ENCODE measurements around the gene HOXA4.

The HOXA4 gene

DNA sequence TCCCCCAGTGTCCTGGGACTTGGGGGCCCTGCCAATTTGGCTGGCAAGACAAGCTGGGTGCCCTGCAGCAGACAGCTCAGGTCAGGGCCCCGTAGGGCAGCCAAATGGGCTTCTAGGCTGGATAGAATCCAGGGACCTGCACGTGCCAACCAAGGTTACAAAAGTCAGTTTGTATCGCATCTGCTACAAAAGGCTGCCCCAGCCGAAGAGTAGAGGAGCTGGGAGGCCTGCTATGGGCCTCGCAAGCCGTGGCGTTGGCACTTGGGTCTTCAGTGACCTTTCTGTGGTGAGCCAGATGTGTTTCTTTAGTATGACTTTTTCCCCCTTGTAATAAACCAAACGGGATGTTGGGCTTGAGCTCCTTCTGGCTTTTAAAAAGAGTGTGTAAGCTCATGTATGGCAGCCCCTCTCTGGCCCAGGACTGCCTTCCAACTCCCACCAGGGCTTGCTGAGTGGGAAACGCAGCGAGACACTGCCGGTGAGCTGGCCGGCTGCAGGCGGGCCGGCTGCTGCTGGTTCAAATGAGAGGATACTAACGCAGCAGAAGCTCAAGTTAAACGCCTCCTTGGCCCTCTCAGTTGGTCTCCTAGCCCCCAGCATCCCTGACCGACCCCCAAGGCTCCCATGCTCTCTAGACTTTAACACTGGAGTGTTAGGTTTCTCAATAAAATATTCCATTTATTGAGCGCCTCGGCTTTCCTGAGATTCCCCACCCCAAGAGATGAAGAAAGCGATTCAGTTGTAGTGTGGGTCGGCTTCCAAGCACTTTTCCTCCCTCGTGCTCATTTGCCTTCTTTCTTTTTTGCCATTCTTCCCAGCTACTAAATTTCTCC lies 46.6 kb upstream of the HOXA4 start:
- H2AK5ac ChIP-seq (ENCODE audit: low read length), result no peak overlapping the region
- H3K79me1 ChIP-seq (ENCODE audit: low read length), result no peaks in the 10 kb centered on the region
- H3K56ac ChIP-seq (ENCODE audit: low read length), result no peak overlapping the region
- no peak overlapping the region for H3K9ac ChIP-seq (ENCODE audit: low read length)
- H2BK5ac ChIP-seq (ENCODE audit: low read length), result no peak overlapping the region
- H2BK15ac ChIP-seq (replicated peaks; ENCODE audit: low read depth), result no peak overlapping the region
- no peaks in the 10 kb centered on the region for H3K36me3 ChIP-seq (ENCODE audit: control insufficient read depth, insufficient read depth, low read length)
- no peaks in the 10 kb centered on the region for H3K79me2 ChIP-seq (ENCODE audit: control insufficient read depth, insufficient read depth, low read length)
- no peak overlapping the region for H4K5ac ChIP-seq (ENCODE audit: low read length)
- no CpG with 5 or more reads among the region's 22 CpGs for WGBS (ENCODE audit: extremely low coverage, insufficient coverage, low lambda C conversion rate)
- no peak for DNase-seq
- no peak overlapping the region for H3K23ac ChIP-seq (ENCODE audit: low read length)
- H3K27me3 ChIP-seq (ENCODE audit: insufficient read depth, low read length, poor library complexity), result peaks cover 93% of the 10 kb centered on the region
- no peak overlapping the region for H3K4me3 ChIP-seq (ENCODE audit: low read length)
- no peak overlapping the region for H2BK120ac ChIP-seq (ENCODE audit: low read depth, low read length)
- no peaks in the 10 kb centered on the region for H3K4me1 ChIP-seq (ENCODE audit: control insufficient read depth, low read depth, low read length)
- H4K8ac ChIP-seq (ENCODE audit: low read depth, low read length), result no peak overlapping the region
- no peak overlapping the region for H3K18ac ChIP-seq (ENCODE audit: low read length)
- H3K4me2 ChIP-seq (ENCODE audit: low read length), result no peak overlapping the region
- H3K27ac ChIP-seq (ENCODE audit: low read depth, low read length), result no peak overlapping the region
- no peak overlapping the region for H3K4ac ChIP-seq (ENCODE audit: low read depth, low read length)

DNA sequence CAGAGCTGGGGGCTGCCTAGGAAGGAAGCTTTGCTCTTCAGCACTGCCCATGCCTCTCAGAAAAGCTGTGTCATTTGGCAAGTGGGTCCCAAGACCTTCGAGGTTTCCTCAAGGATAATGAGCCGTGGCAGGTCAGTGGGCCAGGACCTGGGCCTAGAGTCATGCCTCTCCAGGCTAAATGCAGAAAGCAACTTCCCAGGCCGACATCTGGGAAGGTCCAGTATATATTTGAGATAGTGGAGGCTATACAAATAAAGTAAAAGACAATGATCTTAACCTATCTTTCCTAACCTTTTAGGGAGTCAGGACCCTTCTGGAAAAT lies 45.9 kb upstream of the HOXA4 start:
- H3K36me3 ChIP-seq (ENCODE audit: control insufficient read depth, insufficient read depth, low read length), result no peaks in the 10 kb centered on the region
- H3K4me2 ChIP-seq (ENCODE audit: low read length), result no peak overlapping the region
- H3K18ac ChIP-seq (ENCODE audit: low read length), result no peak overlapping the region
- no peak overlapping the region for H3K4ac ChIP-seq (ENCODE audit: low read depth, low read length)
- no peak overlapping the region for H2BK15ac ChIP-seq (replicated peaks; ENCODE audit: low read depth)
- H3K27me3 ChIP-seq (ENCODE audit: insufficient read depth, low read length, poor library complexity), result peaks cover 93% of the 10 kb centered on the region
- no peak overlapping the region for H2BK5ac ChIP-seq (ENCODE audit: low read length)
- no peaks in the 10 kb centered on the region for H3K79me1 ChIP-seq (ENCODE audit: low read length)
- no peak overlapping the region for H3K56ac ChIP-seq (ENCODE audit: low read length)
- no peak overlapping the region for H3K9ac ChIP-seq (ENCODE audit: low read length)
- H2AK5ac ChIP-seq (ENCODE audit: low read length), result no peak overlapping the region
- no peaks in the 10 kb centered on the region for H3K4me1 ChIP-seq (ENCODE audit: control insufficient read depth, low read depth, low read length)
- DNase-seq, result no peak
- no peak overlapping the region for H3K4me3 ChIP-seq (ENCODE audit: low read length)
- no peak overlapping the region for H4K8ac ChIP-seq (ENCODE audit: low read depth, low read length)
- H2BK120ac ChIP-seq (ENCODE audit: low read depth, low read length), result no peak overlapping the region
- WGBS (ENCODE audit: extremely low coverage, insufficient coverage, low lambda C conversion rate), result no CpG with 5 or more reads among the region's 3 CpGs
- H4K5ac ChIP-seq (ENCODE audit: low read length), result no peak overlapping the region
- H3K23ac ChIP-seq (ENCODE audit: low read length), result peak overlapping the region; percentile 31
- no peaks in the 10 kb centered on the region for H3K79me2 ChIP-seq (ENCODE audit: control insufficient read depth, insufficient read depth, low read length)
- H3K27ac ChIP-seq (ENCODE audit: low read depth, low read length), result no peak overlapping the region

- no peak overlapping the region for H4K8ac ChIP-seq (ENCODE audit: low read depth, low read length)
- H3K27me3 ChIP-seq (ENCODE audit: insufficient read depth, low read length, poor library complexity), result peaks cover 95% of the 10 kb centered on the region
- H3K23ac ChIP-seq (ENCODE audit: low read length), result peak overlapping the region; percentile 31
- H4K5ac ChIP-seq (ENCODE audit: low read length), result no peak overlapping the region
- no peaks in the 10 kb centered on the region for H3K36me3 ChIP-seq (ENCODE audit: control insufficient read depth, insufficient read depth, low read length)
- no peak overlapping the region for H3K56ac ChIP-seq (ENCODE audit: low read length)
- H3K4me2 ChIP-seq (ENCODE audit: low read length), result no peak overlapping the region
- H3K4ac ChIP-seq (ENCODE audit: low read depth, low read length), result no peak overlapping the region
- no peak overlapping the region for H3K4me3 ChIP-seq (ENCODE audit: low read length)
- no peak overlapping the region for H2BK5ac ChIP-seq (ENCODE audit: low read length)
- no peak overlapping the region for H2AK5ac ChIP-seq (ENCODE audit: low read length)
- H2BK15ac ChIP-seq (replicated peaks; ENCODE audit: low read depth), result no peak overlapping the region
- no peaks in the 10 kb centered on the region for H3K79me1 ChIP-seq (ENCODE audit: low read length)
- no peak overlapping the region for H3K27ac ChIP-seq (ENCODE audit: low read depth, low read length)
- H3K4me1 ChIP-seq (ENCODE audit: control insufficient read depth, low read depth, low read length), result no peaks in the 10 kb centered on the region
- H3K79me2 ChIP-seq (ENCODE audit: control insufficient read depth, insufficient read depth, low read length), result no peaks in the 10 kb centered on the region
- H3K18ac ChIP-seq (ENCODE audit: low read length), result no peak overlapping the region
- no peak overlapping the region for H2BK120ac ChIP-seq (ENCODE audit: low read depth, low read length)
- WGBS (ENCODE audit: extremely low coverage, insufficient coverage, low lambda C conversion rate), result no CpG with 5 or more reads among the region's 40 CpGs
- H3K9ac ChIP-seq (ENCODE audit: low read length), result no peak overlapping the region
- DNase-seq, result no peak
Measured at GRCh38 chr7:27175626-27176523, 45.3 kb upstream of the HOXA4 start.

DNA sequence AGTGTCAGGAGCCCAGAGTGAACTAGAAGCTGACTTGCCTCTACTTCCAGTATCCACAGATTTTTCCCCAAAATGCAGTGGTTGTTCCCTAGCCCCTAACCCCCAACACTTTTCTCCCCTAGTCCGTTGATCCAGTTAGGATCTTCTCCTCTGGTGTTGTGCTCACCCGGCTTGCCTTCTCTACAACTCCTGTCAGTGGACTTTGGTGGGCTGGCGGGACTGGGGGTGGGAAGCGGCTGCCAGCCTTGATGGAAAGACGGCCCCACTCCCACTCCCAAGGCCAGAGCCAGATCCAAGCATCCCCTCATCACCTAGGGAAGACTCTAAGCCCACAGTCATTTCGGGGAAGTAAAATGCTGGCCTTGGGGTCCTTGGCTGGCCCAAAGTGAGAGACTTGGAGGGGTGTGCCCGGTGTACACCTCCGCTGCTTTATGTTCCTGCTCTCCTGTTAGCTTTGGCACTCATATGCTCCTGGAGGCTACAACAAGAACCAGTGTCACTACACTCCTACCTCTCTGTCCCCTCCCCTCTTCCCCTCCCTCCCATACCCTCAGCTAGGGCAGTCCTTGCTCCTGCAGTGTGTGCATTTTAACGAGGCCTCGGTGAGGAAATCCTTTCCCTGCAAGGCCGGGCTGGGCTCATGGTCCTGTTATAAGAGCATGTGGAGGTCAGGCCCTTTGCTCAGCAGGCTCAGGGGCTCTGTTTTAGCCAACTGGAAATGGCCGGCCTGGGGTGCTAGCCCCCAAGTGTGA lies 44.5 kb upstream of the HOXA4 start:
- Histone ChIP-seq H3K4me2 (ENCODE audit: low read length) (no peak overlapping the region), H3K23ac (ENCODE audit: low read length) (no peak overlapping the region), H3K56ac (ENCODE audit: low read length) (no peak overlapping the region), H3K4me1 (ENCODE audit: control insufficient read depth, low read depth, low read length) (no peaks in the 10 kb centered on the region), H3K79me1 (ENCODE audit: low read length) (no peaks in the 10 kb centered on the region), H3K79me2 (ENCODE audit: control insufficient read depth, insufficient read depth, low read length) (no peaks in the 10 kb centered on the region), H3K9ac (ENCODE audit: low read length) (no peak overlapping the region), H3K27ac (ENCODE audit: low read depth, low read length) (no peak overlapping the region), H4K5ac (ENCODE audit: low read length) (no peak overlapping the region), H2BK120ac (ENCODE audit: low read depth, low read length) (no peak overlapping the region), H2BK5ac (ENCODE audit: low read length) (no peak overlapping the region), H3K27me3 (ENCODE audit: insufficient read depth, low read length, poor library complexity) (peaks cover 89% of the 10 kb centered on the region), H3K36me3 (ENCODE audit: control insufficient read depth, insufficient read depth, low read length) (no peaks in the 10 kb centered on the region), H3K4ac (ENCODE audit: low read depth, low read length) (no peak overlapping the region), H4K8ac (ENCODE audit: low read depth, low read length) (no peak overlapping the region), H3K18ac (ENCODE audit: low read length) (no peak overlapping the region), H3K4me3 (ENCODE audit: low read length) (no peak overlapping the region), H2BK15ac (replicated peaks; ENCODE audit: low read depth) (no peak overlapping the region), H2AK5ac (ENCODE audit: low read length) (no peak overlapping the region)
- peak; percentile 52 for DNase-seq
- no CpG with 5 or more reads among the region's 12 CpGs for WGBS (ENCODE audit: extremely low coverage, insufficient coverage, low lambda C conversion rate)

DNA sequence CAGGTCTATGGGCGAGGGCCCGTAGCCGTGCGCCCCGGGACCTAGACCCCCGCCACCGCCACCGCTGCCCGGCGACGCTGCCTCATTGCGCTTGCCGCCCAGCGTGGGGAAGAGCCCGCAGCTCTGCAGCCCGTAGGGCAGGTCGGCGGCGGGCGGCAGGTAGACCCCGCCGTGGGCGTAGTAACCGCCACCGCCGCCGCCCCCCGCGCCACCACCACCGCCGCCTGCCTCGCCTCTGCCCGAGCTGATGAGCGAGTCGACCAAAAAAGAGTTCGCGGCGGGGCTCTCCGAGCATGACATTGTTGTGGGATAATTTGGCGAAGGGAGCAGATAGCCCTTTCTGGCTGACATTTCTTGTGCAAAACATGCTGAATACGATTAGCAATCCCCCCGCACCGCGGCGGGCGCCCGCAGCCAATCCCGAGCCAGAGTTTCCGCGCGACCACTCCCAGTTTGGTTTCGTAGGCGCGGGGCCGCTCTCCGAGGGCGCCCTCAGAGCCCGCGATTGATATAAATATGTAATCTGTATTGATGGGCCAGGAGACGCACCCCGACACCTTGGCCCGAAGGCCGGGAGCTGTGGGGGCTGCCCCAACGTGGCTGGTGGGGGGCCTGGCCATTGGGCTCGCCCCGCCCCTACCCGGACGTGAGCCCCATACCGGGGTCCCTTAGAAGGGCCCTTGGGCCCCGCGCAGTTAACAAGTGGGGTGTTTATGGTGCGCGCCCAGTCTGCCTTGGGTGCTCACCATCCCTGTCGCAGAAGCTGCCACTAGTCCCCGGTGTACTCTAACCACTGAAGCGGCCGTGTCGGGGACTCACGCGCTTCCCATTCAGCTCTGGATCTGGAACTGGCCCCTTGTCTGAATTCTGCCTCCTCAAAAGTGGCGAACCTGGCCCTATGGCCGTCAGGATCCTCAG lies 43.7 kb upstream of the HOXA4 start, which contains the start of gene HOXA10:
TSS of gene HOXA10 (minus strand) at position 365 of the 918 bp plus-strand sequence. CDS start at position 351, 14 bp downstream.
- Histone ChIP-seq H3K79me2 (ENCODE audit: control insufficient read depth, insufficient read depth, low read length) (no peaks in the 10 kb centered on the region), H2BK5ac (ENCODE audit: low read length) (no peak within 1 kb of the TSS), H3K18ac (ENCODE audit: low read length) (peak within 1 kb of the TSS; percentile 5), H4K8ac (ENCODE audit: low read depth, low read length) (no peak within 1 kb of the TSS), H3K36me3 (ENCODE audit: control insufficient read depth, insufficient read depth, low read length) (no peaks in the 10 kb centered on the region), H3K79me1 (ENCODE audit: low read length) (no peaks in the 10 kb centered on the region), H3K4me1 (ENCODE audit: control insufficient read depth, low read depth, low read length) (no peaks in the 10 kb centered on the region), H3K56ac (ENCODE audit: low read length) (peak within 1 kb of the TSS; percentile 25), H4K5ac (ENCODE audit: low read length) (no peak within 1 kb of the TSS), H2BK120ac (ENCODE audit: low read depth, low read length) (no peak within 1 kb of the TSS), H3K4me2 (ENCODE audit: low read length) (peak within 1 kb of the TSS; percentile 34), H3K9ac (ENCODE audit: low read length) (no peak within 1 kb of the TSS), H2AK5ac (ENCODE audit: low read length) (no peak within 1 kb of the TSS), H2BK15ac (replicated peaks; ENCODE audit: low read depth) (no peak within 1 kb of the TSS), H3K4ac (ENCODE audit: low read depth, low read length) (no peak within 1 kb of the TSS), H3K27ac (ENCODE audit: low read depth, low read length) (no peak within 1 kb of the TSS), H3K4me3 (ENCODE audit: low read length) (no peak within 1 kb of the TSS), H3K27me3 (ENCODE audit: insufficient read depth, low read length, poor library complexity) (peaks cover 89% of the 10 kb centered on the region), H3K23ac (ENCODE audit: low read length) (no peak within 1 kb of the TSS)
- WGBS (ENCODE audit: extremely low coverage, insufficient coverage, low lambda C conversion rate), result no CpG with 5 or more reads among the region's 82 CpGs
- DNase-seq, result no peak

Measured in mesendoderm (in vitro differentiated cells).